ENCODE results near the gene UBN1. TPM values are rescaled to one million over a fixed set of nuclear protein-coding genes. Genes with fewer than 3 reads are reported as not detected.

Gene UBN1
- total RNA-seq, 2 donors from 2014 or later = 23.1 to 38.3 TPM

GRCh38 chr16:4911970-4912386, 64.7 kb downstream of the UBN1 start:
- Mint-ChIP-seq H3K9me3 (no peaks in the 10 kb centered on the region), H3K27me3 (no peaks in the 10 kb centered on the region), H3K36me3 (ENCODE audit: low read depth) (no peaks in the 10 kb centered on the region), H3K27ac (no peak overlapping the region), H3K4me1 (no peaks in the 10 kb centered on the region), H3K4me3 (no peak overlapping the region)
- no peak for ATAC-seq (replicated peaks)

DNA sequence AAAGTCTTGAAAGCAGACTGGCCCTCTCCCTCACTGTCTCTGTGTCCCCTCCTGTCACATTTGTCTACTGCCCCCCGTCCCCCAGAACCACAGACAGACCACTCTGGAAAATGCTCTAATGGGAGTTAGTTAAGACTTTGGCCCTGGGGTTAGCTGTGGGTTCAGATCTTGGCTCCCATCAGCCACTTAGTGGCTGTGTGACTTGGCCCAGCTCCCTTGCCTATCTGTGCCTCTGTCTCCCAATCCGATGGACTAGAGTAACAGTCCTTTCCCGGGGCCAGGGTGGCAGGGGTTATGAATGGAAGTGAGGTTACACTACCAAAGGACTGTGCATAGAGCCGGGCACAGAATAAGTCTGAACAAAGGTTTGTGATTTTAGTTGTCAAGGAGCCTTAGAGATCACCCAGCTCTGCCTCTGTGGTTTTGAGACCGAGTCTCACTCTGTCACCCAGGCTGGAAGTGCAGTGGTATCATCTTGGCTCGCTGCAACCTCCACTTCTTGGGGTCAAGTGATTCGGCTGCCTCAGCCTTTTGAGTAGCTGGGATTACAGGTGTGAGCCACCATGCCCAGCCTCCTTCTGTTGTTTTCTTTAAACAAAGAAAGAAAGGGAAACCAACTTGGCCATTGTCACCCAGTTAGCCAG, 66.0 kb downstream of the UBN1 start:
- Mint-ChIP-seq H3K9me3 (no peaks in the 10 kb centered on the region), H3K4me1 (no peaks in the 10 kb centered on the region), H3K27ac (no peak overlapping the region), H3K36me3 (ENCODE audit: low read depth) (no peaks in the 10 kb centered on the region), H3K27me3 (no peaks in the 10 kb centered on the region), H3K4me3 (no peak overlapping the region)
- no peak for ATAC-seq (replicated peaks)

GRCh38 chr16:4913774-4914525, 66.7 kb downstream of the UBN1 start:
- no peak for ATAC-seq (replicated peaks)
- H3K27ac Mint-ChIP-seq = no peak overlapping the region
- no peaks in the 10 kb centered on the region for H3K9me3 Mint-ChIP-seq
- H3K4me3 Mint-ChIP-seq = no peak overlapping the region
- H3K27me3 Mint-ChIP-seq = no peaks in the 10 kb centered on the region
- no peaks in the 10 kb centered on the region for H3K36me3 Mint-ChIP-seq (ENCODE audit: low read depth)
- no peaks in the 10 kb centered on the region for H3K4me1 Mint-ChIP-seq

- Mint-ChIP-seq H3K9me3 (no peaks in the 10 kb centered on the region), H3K36me3 (ENCODE audit: low read depth) (no peaks in the 10 kb centered on the region), H3K27me3 (no peaks in the 10 kb centered on the region), H3K27ac (no peak overlapping the region), H3K4me1 (no peaks in the 10 kb centered on the region), H3K4me3 (no peak overlapping the region)
- ATAC-seq (replicated peaks) = no peak
Observed at GRCh38 chr16:4914528-4915225, 67.4 kb downstream of the UBN1 start.

DNA sequence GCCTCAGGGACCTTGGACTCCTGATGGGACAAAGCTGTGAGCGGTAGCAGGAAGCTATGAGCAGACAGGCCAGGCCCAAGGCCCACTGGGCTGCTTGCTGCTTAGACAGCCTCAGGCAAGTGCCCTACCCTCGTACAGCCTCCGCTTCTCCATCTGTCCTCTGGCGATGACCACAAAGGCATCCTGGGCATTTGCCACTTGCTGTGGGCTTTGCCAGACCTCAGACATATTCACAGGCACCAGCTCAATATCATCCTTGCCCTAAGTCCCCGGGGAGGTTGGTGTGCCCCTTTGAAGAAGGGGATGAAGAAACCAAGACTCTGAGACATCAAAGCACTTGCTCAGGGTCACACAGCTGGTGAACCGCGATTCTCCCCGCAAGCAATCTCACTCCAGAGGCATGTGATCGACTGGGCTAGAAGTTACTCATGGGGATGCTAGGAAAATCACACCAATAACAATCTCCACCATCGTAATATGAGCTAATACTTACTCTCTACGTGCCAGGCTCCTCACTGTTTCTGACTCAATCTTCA, 68.0 kb downstream of the UBN1 start:
- ATAC-seq (replicated peaks) = no peak
- H3K27ac Mint-ChIP-seq = no peak overlapping the region
- no peaks in the 10 kb centered on the region for H3K9me3 Mint-ChIP-seq
- no peaks in the 10 kb centered on the region for H3K4me1 Mint-ChIP-seq
- H3K4me3 Mint-ChIP-seq = no peak overlapping the region
- no peaks in the 10 kb centered on the region for H3K27me3 Mint-ChIP-seq
- no peaks in the 10 kb centered on the region for H3K36me3 Mint-ChIP-seq (ENCODE audit: low read depth)

- H3K4me1 Mint-ChIP-seq = no peaks in the 10 kb centered on the region
- H3K27me3 Mint-ChIP-seq = no peaks in the 10 kb centered on the region
- H3K27ac Mint-ChIP-seq = no peak overlapping the region
- H3K4me3 Mint-ChIP-seq = no peak overlapping the region
- no peaks in the 10 kb centered on the region for H3K9me3 Mint-ChIP-seq
- ATAC-seq (replicated peaks) = no peak
- no peaks in the 10 kb centered on the region for H3K36me3 Mint-ChIP-seq (ENCODE audit: low read depth)
Observed at GRCh38 chr16:4917117-4917516, 69.8 kb downstream of the UBN1 start.

DNA sequence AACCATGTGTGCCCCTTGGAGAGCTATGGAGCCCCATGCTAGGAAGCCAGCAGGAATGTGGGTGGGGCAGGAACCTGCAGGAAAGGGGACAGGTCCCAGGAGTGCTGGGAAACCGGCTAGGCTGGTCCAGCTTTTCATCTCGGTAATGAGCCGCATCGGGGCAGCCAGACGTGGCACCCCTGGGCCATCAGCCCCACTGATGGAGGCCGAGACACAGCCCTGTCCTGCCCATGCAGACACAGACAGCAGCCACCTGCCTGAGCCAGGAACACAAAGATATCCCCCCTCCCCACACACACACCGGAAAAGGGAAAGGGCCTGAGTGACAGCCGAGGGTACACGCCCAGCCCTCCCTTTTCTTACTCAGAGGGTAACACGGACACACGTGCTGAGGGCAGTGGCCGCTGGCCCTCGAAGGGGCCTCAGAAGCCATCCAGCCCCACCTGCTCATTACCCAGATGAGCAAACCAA, 71.5 kb downstream of the UBN1 start:
- Mint-ChIP-seq H3K4me3 (no peak overlapping the region), H3K27ac (no peak overlapping the region), H3K4me1 (no peaks in the 10 kb centered on the region), H3K27me3 (peaks cover 3% of the 10 kb centered on the region), H3K9me3 (no peaks in the 10 kb centered on the region), H3K36me3 (ENCODE audit: low read depth) (no peaks in the 10 kb centered on the region)
- ATAC-seq (replicated peaks) = no peak

DNA sequence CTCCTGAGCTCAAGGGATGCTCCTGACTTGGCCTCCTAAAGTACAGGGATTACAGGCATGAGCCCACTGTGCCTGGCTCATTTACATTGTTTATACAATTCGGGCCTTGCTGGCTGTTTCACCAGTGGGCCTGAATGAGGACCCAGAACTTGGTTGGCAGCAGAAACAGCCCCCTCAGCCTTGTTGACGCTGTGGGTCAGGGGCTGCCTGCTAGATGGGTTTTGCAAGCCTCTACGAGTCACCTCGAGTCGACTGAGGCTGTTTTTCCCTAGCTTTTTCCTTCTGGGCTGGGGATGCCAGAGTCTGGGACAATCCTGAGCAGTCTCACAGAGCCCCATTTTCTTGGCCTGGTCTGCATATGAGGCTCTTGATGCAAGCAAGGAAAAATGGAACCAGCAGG, 73.5 kb downstream of the UBN1 start:
- H3K4me3 Mint-ChIP-seq = no peak overlapping the region
- no peaks in the 10 kb centered on the region for H3K36me3 Mint-ChIP-seq (ENCODE audit: low read depth)
- no peak overlapping the region for H3K27ac Mint-ChIP-seq
- no peak for ATAC-seq (replicated peaks)
- no peaks in the 10 kb centered on the region for H3K9me3 Mint-ChIP-seq
- peaks cover 3% of the 10 kb centered on the region for H3K27me3 Mint-ChIP-seq
- no peaks in the 10 kb centered on the region for H3K4me1 Mint-ChIP-seq

DNA sequence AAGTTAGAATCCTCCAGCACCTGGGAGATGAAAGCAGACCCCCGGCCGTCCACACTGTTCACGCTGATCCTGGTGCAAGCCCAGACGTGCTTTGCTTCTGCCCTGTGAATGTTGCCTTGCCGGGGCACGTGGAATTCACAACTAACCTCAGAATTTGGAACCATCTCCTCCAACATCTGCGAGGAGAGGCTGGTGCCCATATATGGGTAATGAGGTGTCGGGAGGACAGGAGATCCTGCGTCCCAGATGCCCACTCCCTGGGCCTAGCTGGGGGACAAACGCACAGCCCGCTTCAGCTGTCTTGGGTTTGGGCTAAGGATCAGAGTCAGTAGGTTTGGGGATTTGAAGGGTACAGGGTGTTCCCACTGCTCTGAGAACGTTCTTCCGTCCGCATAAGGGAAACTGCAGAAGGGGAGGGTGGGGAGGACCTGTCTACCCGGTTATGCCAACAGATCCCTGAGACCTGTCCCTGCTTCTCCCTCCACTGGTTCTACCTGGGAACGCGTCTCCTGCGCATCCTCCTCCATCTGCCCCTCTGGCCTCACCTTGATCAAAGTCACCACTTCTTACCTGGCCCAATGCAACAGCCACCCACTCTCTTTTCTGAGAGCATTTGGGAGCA, 75.6 kb downstream of the UBN1 start:
- Mint-ChIP-seq H3K27me3 (peaks cover 3% of the 10 kb centered on the region), H3K27ac (no peak overlapping the region), H3K4me1 (no peaks in the 10 kb centered on the region), H3K9me3 (peaks cover 11% of the 10 kb centered on the region), H3K4me3 (no peak overlapping the region), H3K36me3 (ENCODE audit: low read depth) (no peaks in the 10 kb centered on the region)
- ATAC-seq (replicated peaks) = no peak

GRCh38 chr16:4923853-4924252, 76.6 kb downstream of the UBN1 start:
- Mint-ChIP-seq H3K9me3 (peaks cover 11% of the 10 kb centered on the region), H3K36me3 (ENCODE audit: low read depth) (no peaks in the 10 kb centered on the region), H3K27ac (no peak overlapping the region), H3K4me3 (no peak overlapping the region), H3K27me3 (peaks cover 3% of the 10 kb centered on the region), H3K4me1 (no peaks in the 10 kb centered on the region)
- no peak for ATAC-seq (replicated peaks)

DNA sequence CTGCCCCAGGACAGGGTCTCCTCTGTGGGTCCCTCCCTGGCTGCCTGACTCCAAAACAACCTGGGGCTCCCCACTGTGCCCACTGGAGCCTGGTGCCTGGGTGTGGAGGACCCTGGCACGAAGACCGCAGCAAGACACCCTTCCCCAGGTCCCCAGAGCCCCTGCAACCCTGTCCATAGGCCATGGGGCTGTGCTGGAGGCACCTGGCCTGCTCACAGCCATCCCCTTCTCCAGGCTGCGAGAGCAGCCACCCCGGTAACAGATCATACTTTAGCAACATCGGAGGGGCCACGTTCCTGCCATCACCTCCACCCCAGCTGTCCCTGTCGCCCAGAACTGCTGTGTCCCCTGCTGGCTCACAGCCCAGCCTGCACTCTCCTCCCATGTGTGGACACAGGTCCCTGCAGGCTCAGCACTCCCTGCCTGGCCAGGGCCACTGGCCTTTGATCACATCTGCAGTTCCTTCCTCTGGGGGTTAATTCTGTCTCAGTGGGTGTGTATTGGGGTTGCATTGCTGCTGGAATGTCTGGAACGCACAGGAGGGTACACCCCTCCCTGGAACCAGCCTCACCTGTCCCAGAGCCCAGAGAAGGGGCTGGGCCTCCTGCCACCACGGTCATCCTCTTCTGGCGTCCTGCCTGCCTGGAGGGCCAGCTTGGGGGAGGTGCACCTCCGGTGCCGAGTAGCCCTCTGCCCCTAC, 77.5 kb downstream of the UBN1 start:
- H3K27ac Mint-ChIP-seq = no peak overlapping the region
- no peak overlapping the region for H3K4me3 Mint-ChIP-seq
- no peaks in the 10 kb centered on the region for H3K36me3 Mint-ChIP-seq (ENCODE audit: low read depth)
- peaks cover 3% of the 10 kb centered on the region for H3K27me3 Mint-ChIP-seq
- no peak for ATAC-seq (replicated peaks)
- H3K9me3 Mint-ChIP-seq = peaks cover 11% of the 10 kb centered on the region
- no peaks in the 10 kb centered on the region for H3K4me1 Mint-ChIP-seq

DNA sequence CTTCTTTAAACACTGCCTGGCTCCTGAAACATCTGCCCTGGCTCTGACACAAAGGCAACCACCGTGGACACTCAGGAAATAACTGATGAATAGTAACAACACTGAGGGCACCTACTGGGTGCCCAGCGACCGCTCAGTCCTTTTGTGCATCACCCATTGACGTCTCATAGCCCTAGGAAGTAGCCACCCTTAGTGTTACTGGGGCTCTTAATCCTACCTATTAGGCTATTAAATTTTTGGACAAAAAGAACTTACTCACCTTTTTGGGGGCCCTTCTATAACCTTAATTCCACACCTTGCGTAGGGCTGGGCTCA, 78.0 kb downstream of the UBN1 start:
- no peak for ATAC-seq (replicated peaks)
- H3K36me3 Mint-ChIP-seq (ENCODE audit: low read depth) = no peaks in the 10 kb centered on the region
- H3K9me3 Mint-ChIP-seq = peaks cover 11% of the 10 kb centered on the region
- peaks cover 3% of the 10 kb centered on the region for H3K27me3 Mint-ChIP-seq
- no peaks in the 10 kb centered on the region for H3K4me1 Mint-ChIP-seq
- no peak overlapping the region for H3K27ac Mint-ChIP-seq
- no peak overlapping the region for H3K4me3 Mint-ChIP-seq

- peaks cover 3% of the 10 kb centered on the region for H3K27me3 Mint-ChIP-seq
- H3K4me1 Mint-ChIP-seq = no peaks in the 10 kb centered on the region
- no peak overlapping the region for H3K4me3 Mint-ChIP-seq
- H3K9me3 Mint-ChIP-seq = peaks cover 11% of the 10 kb centered on the region
- no peak overlapping the region for H3K27ac Mint-ChIP-seq
- no peak for ATAC-seq (replicated peaks)
- H3K36me3 Mint-ChIP-seq (ENCODE audit: low read depth) = no peaks in the 10 kb centered on the region
Observed at GRCh38 chr16:4925791-4926190, 78.5 kb downstream of the UBN1 start.

DNA sequence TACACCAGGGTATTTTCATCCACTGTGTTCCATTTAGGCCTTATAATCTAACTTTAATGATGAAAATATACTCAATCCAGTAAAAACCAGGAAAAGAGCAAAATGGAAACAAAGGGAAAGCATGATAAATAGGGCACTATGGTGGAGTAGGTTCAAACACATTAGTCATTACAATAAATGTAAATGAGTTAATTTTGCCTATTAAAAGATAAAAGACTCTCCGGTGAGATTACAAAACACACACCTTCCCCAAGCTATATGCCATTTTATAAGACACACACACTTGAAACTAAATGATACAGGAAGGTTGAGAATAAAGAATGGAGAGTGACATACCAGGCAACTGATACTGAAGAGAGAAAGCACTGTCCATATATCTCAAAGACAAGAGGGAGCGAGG, 79.6 kb downstream of the UBN1 start:
- peaks cover 11% of the 10 kb centered on the region for H3K9me3 Mint-ChIP-seq

More for the DNA sequence above, 79.6 kb downstream of the UBN1 start:
- no peaks in the 10 kb centered on the region for H3K4me1 Mint-ChIP-seq
- H3K27me3 Mint-ChIP-seq = peaks cover 3% of the 10 kb centered on the region
- no peak for ATAC-seq (replicated peaks)
- H3K36me3 Mint-ChIP-seq (ENCODE audit: low read depth) = no peaks in the 10 kb centered on the region
- no peak overlapping the region for H3K4me3 Mint-ChIP-seq
- no peak overlapping the region for H3K27ac Mint-ChIP-seq
